Breast epithelium (tissue), 4 donors: ENCODE results near the gene C11orf65. TPM values are rescaled to one million over a fixed set of nuclear protein-coding genes. Genes with fewer than 3 reads are reported as not detected.

Source experiments
- DNase-seq, 2 donors: peaks; one replicate each; pipeline ENCODE4 v3.0.0-alpha.2; 2019; ENCODE audit warnings: low spot score in 2 of 2
- H3K27ac ChIP-seq, 2 donors: fragments of 200-600 bp; sonication (generic) in 1 of 2; one replicate each; pipeline ENCODE4 v1.5.1; 2016 to 2019; ENCODE audit warnings: mild to moderate bottlenecking in 1 of 2
- H3K27me3 ChIP-seq, 2 donors: fragments of 200-600 bp; sonication (generic) in 1 of 2; one replicate each; pipeline versions ENCODE4 v1.5.1 to v1.6.0; 2017 to 2019; ENCODE audit warnings: control low read depth in 1 of 2, mild to moderate bottlenecking in 1 of 2
- H3K36me3 ChIP-seq: fragments of 200-600 bp; one replicate; pipeline ENCODE4 v1.5.1; 2019
- H3K4me1 ChIP-seq, 2 donors: fragments of 200-600 bp; sonication (generic); one replicate each; pipeline ENCODE4 v1.5.1; 2016 to 2019; ENCODE audit warnings: control low read depth in 1 of 2
- H3K4me3 ChIP-seq, 3 donors: fragments of 200-600 bp; sonication (generic); 1 replicate in 2 of 3; 2 replicates in 1 of 3; pipeline ENCODE4 v1.5.1; 2016 to 2019; ENCODE audit warnings: mild to moderate bottlenecking in 3 of 3, moderate library complexity in 2 of 3
- H3K9me3 ChIP-seq, 2 donors: fragments of 200-600 bp; sonication (generic) in 1 of 2; one replicate each; pipeline ENCODE4 v1.5.1; 2016 to 2019; ENCODE audit warnings: control low read depth in 1 of 2
- POLR2A ChIP-seq: fragments of 450-650 bp; IDR thresholded peaks from one replicate; pipeline ENCODE4 v1.6.1; 2016; ENCODE audit warnings: antibody characterized with exemption, mild to moderate bottlenecking, moderate library complexity
- POLR2AphosphoS5 ChIP-seq, 3 donors: sonication (generic); formaldehyde crosslinking; IDR thresholded peaks; one replicate each; pipeline ENCODE4 v1.6.1; 2017; ENCODE audit warnings: antibody characterized with exemption in 3 of 3
- intact Hi-C: fragments of 100-400 bp; cut with DNase I; formaldehyde crosslinking; loops from one replicate; pipeline ENCODE4 v1.15.1; 2023; ENCODE audit warnings: low total_unique reads
- total RNA-seq, 3 donors: library from RNA; depleted of rRNA; stranded (reverse); fragments of >200 nt; gene quantifications; one replicate each; pipeline ENCODE4 v1.1.0, GENCODE V29; 2016
- TF ChIP-seq, protein P1 (sequence below), 3 donors: fragments of 450-650 bp; IDR thresholded peaks; one replicate each; pipeline ENCODE4 v1.5.1; 2016 to 2017; ENCODE audit warnings: antibody characterized with exemption in 3 of 3, mild to moderate bottlenecking in 3 of 3, moderate library complexity in 3 of 3

The C11orf65 gene
- total RNA-seq, 3 donors from 2014 or later = 0.32 to 1.9 (median 0.66) TPM

GRCh38 chr11:108508653-108509593 is 41.6 kb upstream of the C11orf65 start:
- Histone ChIP-seq H3K36me3 (peaks cover 4% of the 10 kb centered on the region), H3K9me3 (no peaks in the 10 kb centered on the region), H3K27me3 (no peaks in the 10 kb centered on the region), H3K4me3 (no peak overlapping the region), H3K4me1 (no peaks in the 10 kb centered on the region), H3K27ac (no peak overlapping the region)
- no peak for DNase-seq
- intact Hi-C loops = no loop called here
- TF ChIP-seq POLR2AphosphoS5 (IDR thresholded peaks at IDR 0.05) (no peak), POLR2A (no peak)
- TF ChIP-seq, protein P1, sequence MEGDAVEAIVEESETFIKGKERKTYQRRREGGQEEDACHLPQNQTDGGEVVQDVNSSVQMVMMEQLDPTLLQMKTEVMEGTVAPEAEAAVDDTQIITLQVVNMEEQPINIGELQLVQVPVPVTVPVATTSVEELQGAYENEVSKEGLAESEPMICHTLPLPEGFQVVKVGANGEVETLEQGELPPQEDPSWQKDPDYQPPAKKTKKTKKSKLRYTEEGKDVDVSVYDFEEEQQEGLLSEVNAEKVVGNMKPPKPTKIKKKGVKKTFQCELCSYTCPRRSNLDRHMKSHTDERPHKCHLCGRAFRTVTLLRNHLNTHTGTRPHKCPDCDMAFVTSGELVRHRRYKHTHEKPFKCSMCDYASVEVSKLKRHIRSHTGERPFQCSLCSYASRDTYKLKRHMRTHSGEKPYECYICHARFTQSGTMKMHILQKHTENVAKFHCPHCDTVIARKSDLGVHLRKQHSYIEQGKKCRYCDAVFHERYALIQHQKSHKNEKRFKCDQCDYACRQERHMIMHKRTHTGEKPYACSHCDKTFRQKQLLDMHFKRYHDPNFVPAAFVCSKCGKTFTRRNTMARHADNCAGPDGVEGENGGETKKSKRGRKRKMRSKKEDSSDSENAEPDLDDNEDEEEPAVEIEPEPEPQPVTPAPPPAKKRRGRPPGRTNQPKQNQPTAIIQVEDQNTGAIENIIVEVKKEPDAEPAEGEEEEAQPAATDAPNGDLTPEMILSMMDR (IDR thresholded peaks at IDR 0.05) = no peak

DNA sequence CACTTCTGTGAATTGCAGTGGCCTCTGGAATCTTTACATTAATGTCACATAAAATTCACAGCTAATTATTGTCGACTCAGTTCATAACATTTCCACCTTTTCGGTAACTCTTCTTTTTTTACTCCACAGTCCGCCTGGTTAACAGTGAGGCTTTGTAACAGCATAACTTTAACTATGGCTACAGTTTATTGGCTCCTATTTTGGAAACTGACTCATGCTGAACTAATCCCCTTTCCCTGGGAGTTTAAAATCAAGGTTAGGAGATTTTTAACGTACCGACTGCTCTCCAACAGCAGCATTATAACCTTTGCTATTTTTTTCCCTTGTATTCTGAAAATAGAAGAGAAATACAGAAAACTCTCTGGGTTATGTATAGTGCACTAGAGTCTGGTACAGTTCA is 34.1 kb upstream of the C11orf65 start:
- Histone ChIP-seq H3K9me3 (no peaks in the 10 kb centered on the region), H3K36me3 (no peaks in the 10 kb centered on the region), H3K27ac (no peak overlapping the region), H3K4me3 (no peak overlapping the region), H3K4me1 (no peaks in the 10 kb centered on the region), H3K27me3 (no peaks in the 10 kb centered on the region)
- intact Hi-C loops = no loop called here
- TF ChIP-seq POLR2A = no peak
- TF ChIP-seq, protein P1 (IDR thresholded peaks at IDR 0.05) = no peak
- no peak for TF ChIP-seq POLR2AphosphoS5 (IDR thresholded peaks at IDR 0.05)
- no peak for DNase-seq

- no peak overlapping the region for H3K27ac ChIP-seq
- H3K4me3 ChIP-seq = no peak overlapping the region
- intact Hi-C loops = no loop called here
- H3K36me3 ChIP-seq = no peaks in the 10 kb centered on the region
- no peaks in the 10 kb centered on the region for H3K9me3 ChIP-seq
- TF ChIP-seq POLR2A (no peak), POLR2AphosphoS5 (IDR thresholded peaks at IDR 0.05) (no peak)
- TF ChIP-seq, protein P1 (IDR thresholded peaks at IDR 0.05) = no peak
- H3K4me1 ChIP-seq = no peaks in the 10 kb centered on the region
- no peaks in the 10 kb centered on the region for H3K27me3 ChIP-seq
- no peak for DNase-seq
These were observed 33.4 kb upstream of the C11orf65 start for GRCh38 chr11:108500721-108501120.

DNA sequence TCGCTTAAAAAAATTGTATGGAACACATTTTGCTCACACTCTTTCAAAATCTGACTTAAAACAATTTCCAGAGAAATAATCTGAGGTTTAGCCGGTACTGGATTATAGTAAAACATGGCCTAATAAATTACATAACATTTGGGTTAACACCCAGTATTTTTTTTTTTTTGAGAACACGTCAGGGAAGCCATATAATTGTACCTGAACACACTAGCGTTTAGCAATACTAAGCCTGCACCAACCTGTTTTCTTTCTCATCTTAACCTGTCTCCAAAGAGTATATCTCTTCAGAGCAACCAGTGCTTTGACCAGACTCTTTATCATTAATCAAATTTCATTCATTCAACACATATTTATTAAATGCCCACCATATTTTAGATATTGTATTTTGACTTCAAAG is 32.8 kb upstream of the C11orf65 start:
- no peaks in the 10 kb centered on the region for H3K4me1 ChIP-seq
- no peaks in the 10 kb centered on the region for H3K36me3 ChIP-seq
- H3K27ac ChIP-seq = no peak overlapping the region
- H3K9me3 ChIP-seq = no peaks in the 10 kb centered on the region
- no peak overlapping the region for H3K4me3 ChIP-seq
- TF ChIP-seq POLR2A (no peak), POLR2AphosphoS5 (IDR thresholded peaks at IDR 0.05) (no peak)
- TF ChIP-seq, protein P1 (IDR thresholded peaks at IDR 0.05) = no peak
- intact Hi-C loops = no loop called here
- H3K27me3 ChIP-seq = no peaks in the 10 kb centered on the region
- DNase-seq = no peak

DNA sequence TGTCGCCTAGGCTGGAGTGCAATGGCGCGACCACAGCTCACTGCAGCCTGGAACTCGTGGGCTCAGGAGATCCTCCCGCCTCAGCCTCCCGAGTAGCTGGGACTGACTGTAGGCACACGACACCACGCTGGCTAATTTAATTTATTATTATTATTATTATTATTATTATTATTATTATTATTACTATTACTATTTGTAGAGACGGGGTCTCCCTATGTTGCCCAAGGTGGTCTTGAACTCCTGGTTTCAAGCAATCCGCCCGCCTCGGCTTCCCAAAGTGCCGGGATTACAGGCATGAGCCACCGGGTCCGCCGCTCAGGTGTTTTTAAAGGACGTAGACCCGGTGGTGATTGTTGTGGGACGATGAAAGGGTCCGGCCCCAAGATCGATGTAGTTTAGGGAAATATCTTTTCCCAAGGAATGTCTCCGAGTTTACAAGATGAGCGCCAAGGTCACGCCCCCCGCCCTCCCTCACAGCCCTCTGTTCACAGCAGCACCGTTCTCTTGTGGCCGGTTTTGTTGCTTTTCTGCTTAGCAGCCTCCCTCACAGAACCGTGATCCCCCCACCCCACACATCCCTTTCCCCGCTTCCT is 31.6 kb upstream of the C11orf65 start:
- H3K27me3 ChIP-seq = no peaks in the 10 kb centered on the region
- intact Hi-C loops = no loop called here
- H3K27ac ChIP-seq = peak overlapping the region; percentile 93 to 96
- no peaks in the 10 kb centered on the region for H3K4me1 ChIP-seq
- no peaks in the 10 kb centered on the region for H3K9me3 ChIP-seq
- no peak for TF ChIP-seq POLR2A
- TF ChIP-seq, protein P1 (IDR thresholded peaks at IDR 0.05) = no peak
- TF ChIP-seq POLR2AphosphoS5 (IDR thresholded peaks at IDR 0.05) = no peak
- H3K4me3 ChIP-seq = peak overlapping the region; percentile 62 to 81 (median 71)
- no peak for DNase-seq
- no peaks in the 10 kb centered on the region for H3K36me3 ChIP-seq
